Ovary (tissue), 9 donors: ENCODE results near the gene WDR26. TPM values are rescaled to one million over a fixed set of nuclear protein-coding genes. Genes with fewer than 3 reads are reported as not detected.
A peak's percentile ranks its signal among the peaks of the same experiment; 100 is the strongest.

Experiments used
- DNase-seq, 5 donors: peaks; one replicate each; pipeline ENCODE4 v3.0.0-alpha.2; 2019 to 2020
- H3K27ac ChIP-seq, 2 donors: fragments of 200-600 bp; one replicate each; pipeline versions ENCODE4 v1.5.1 to v1.8.0; 2019 to 2022
- H3K27me3 ChIP-seq: fragments of 200-600 bp; one replicate; pipeline ENCODE4 v1.8.0; 2022
- H3K36me3 ChIP-seq: fragments of 200-600 bp; sonication (generic); one replicate; pipeline ENCODE4 v1.5.1; 2019
- H3K4me1 ChIP-seq: one replicate; pipeline ENCODE4 v1.8.1; 2013; ENCODE audit warnings: mild to moderate bottlenecking, moderate library complexity; ENCODE audit not compliant: insufficient read depth
- H3K4me3 ChIP-seq: fragments of 200-600 bp; sonication (generic); one replicate; pipeline ENCODE4 v1.5.1; 2017
- H3K9me3 ChIP-seq, 2 donors: fragments of 200-600 bp in 1 of 2; sonication (generic) in 1 of 2; one replicate each; pipeline versions ENCODE4 v1.5.1 to v1.8.1; 2013 to 2019; ENCODE audit warnings: mild to moderate bottlenecking in 1 of 2, moderate library complexity in 1 of 2
- CTCF ChIP-seq, 3 donors: fragments of 450-650 bp in 2 of 3; fragments of 200-600 bp in 1 of 3; IDR thresholded peaks; one replicate each; pipeline versions ENCODE4 v1.5.1 to v1.8.0; 2016 to 2022; ENCODE audit warnings: antibody characterized with exemption in 3 of 3, mild to moderate bottlenecking in 1 of 3
- EP300 ChIP-seq: sonication (generic); formaldehyde crosslinking; IDR thresholded peaks from one replicate; pipeline ENCODE4 v1.6.1; 2017; ENCODE audit warnings: antibody characterized with exemption
- POLR2A ChIP-seq: fragments of 450-650 bp; IDR thresholded peaks from one replicate; pipeline ENCODE4 v1.6.1; 2017; ENCODE audit warnings: antibody characterized with exemption, mild to moderate bottlenecking, moderate library complexity
- WGBS, 3 donors: extraction: QIAGEN DNeasy Blood & Tissue Kit in 1 of 3; methylation state at CpG; one replicate each; pipeline versions ENCODE4 v1.1.5 to v1.1.7; 2013 to 2017; 5-methylcytosine and 5-hydroxymethylcytosine counted together
- intact Hi-C, 4 donors: fragments of 100-400 bp; cut with DNase I; formaldehyde crosslinking; loops; one replicate each; pipeline versions ENCODE4 v1.11.0 to v1.15.1; 2022 to 2023
- polyA plus RNA-seq, 2 donors: library from polyadenylated mRNA; stranded (reverse); fragments of 200-250 nt in 1 of 2; fragments of 350-450 nt in 1 of 2; fragmentation: Illumina TruSeq in 1 of 2; extraction: RNeasy Lipid Tissue Mini Kit (QIAGEN cat#74804) in 1 of 2; gene quantifications; one replicate each; pipeline ENCODE4 v1.2.3, GENCODE V29; 2013 to 2014
- total RNA-seq, 7 donors: library from RNA; depleted of rRNA in 2 of 7; stranded (reverse); fragments of >200 nt in 2 of 7; fragmentation: NEBNext Ultra II Directional in 3 of 7; extraction: Animal tissue kit (Norgen Biotek cat#: 25700) in 3 of 7; gene quantifications; one replicate each; pipeline versions ENCODE4 v1.1.0 to v1.2.4, GENCODE V29; 2016 to 2023
- donor health status: DM: no; HTN: no; CAD: no; lungs with moderate emphysema.
- donor health status: DM: no; HTN: no; CAD: no.
- donor health status: Bipolar disorder and iron deficiency.
- donor health status: DM: yes; HTN: yes; CAD: no.
- donor health status: DM: no; HTN: no; CAD: no.
- donor health status: DM: yes; HTN: yes; CAD: no.

The WDR26 gene
- total and polyA plus RNA-seq, 9 donors = 28.5 to 66.5 (median 56.5) TPM

- intact Hi-C loops = no loop called here
- Histone ChIP-seq H3K27me3 (no peaks in the 10 kb centered on the region), H3K36me3 (no peaks in the 10 kb centered on the region), H3K27ac (no peak overlapping the region), H3K4me1 (no peaks in the 10 kb centered on the region), H3K4me3 (no peak overlapping the region), H3K9me3 (no peaks in the 10 kb centered on the region)
- TF ChIP-seq EP300 = no peak
- DNase-seq = no peak
- 76 to 89% (median 81%) methylated on average over 1 of the region's 1 CpG for WGBS, 3 donors
Observed at GRCh38 chr1:224472806-224473205, 38.2 kb upstream of the WDR26 start.

GRCh38 chr1:224466154-224466553 lies 31.6 kb upstream of the WDR26 start:
- intact Hi-C loops = no loop called here
- H3K4me3 ChIP-seq = no peak overlapping the region
- H3K4me1 ChIP-seq = no peaks in the 10 kb centered on the region
- no peak overlapping the region for H3K27ac ChIP-seq
- H3K36me3 ChIP-seq = no peaks in the 10 kb centered on the region
- no peaks in the 10 kb centered on the region for H3K27me3 ChIP-seq
- no peak for DNase-seq
- WGBS, 3 donors = 72 to 84% (median 78%) methylated on average over 2 of the region's 2 CpGs
- no peak for TF ChIP-seq POLR2A
- TF ChIP-seq EP300 = no peak
- TF ChIP-seq CTCF (IDR thresholded peaks at IDR 0.05) = no peak
- no peaks in the 10 kb centered on the region for H3K9me3 ChIP-seq

GRCh38 chr1:224459966-224460365 lies 25.4 kb upstream of the WDR26 start:
- TF ChIP-seq EP300 = no peak
- no peak for TF ChIP-seq POLR2A
- no peak for TF ChIP-seq CTCF (IDR thresholded peaks at IDR 0.05)
- H3K4me3 ChIP-seq = no peak overlapping the region
- no peak for DNase-seq
- no peaks in the 10 kb centered on the region for H3K27me3 ChIP-seq
- H3K4me1 ChIP-seq = peaks cover 13% of the 10 kb centered on the region
- intact Hi-C loops = loop anchor here in 2 of 4 donors (10.0 kb wide), 2 partner anchors 125 to 345 kb away; partner anchors contain the start of genes FBXO28 (in 1 of the 2) and NVL (in 1 of the 2)
- no peaks in the 10 kb centered on the region for H3K36me3 ChIP-seq
- peak overlapping the region in 1 of 2 donors; percentile 24 for H3K27ac ChIP-seq
- 80 to 90% (median 88%) methylated on average over 5 of the region's 5 CpGs for WGBS, 3 donors
- no peaks in the 10 kb centered on the region for H3K9me3 ChIP-seq

DNA sequence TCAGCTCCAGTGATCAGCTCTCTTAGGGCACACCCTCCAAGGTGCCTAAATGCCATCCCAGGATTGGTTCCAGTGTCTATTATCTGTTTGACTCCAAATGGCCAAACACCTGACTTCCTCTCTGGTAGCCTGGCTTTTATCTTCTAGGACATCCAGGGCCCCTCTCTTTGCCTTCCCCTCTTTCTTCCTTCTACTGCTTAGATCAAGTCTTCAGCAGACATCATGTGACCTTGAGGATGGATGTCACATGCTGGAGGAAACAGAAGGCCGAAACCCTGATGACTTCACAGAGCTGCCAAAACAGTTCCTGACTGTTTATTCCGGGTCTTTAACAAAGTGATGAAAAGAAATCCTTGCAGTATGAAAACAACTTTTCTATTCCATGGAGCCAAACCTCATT lies 24.4 kb upstream of the WDR26 start:
- 7 to 16% (median 7%) methylated on average over 2 of the region's 2 CpGs for WGBS, 3 donors
- no peaks in the 10 kb centered on the region for H3K27me3 ChIP-seq
- H3K9me3 ChIP-seq = no peaks in the 10 kb centered on the region
- no peak overlapping the region for H3K4me3 ChIP-seq
- peak overlapping the region; percentile 18 to 24 for H3K27ac ChIP-seq
- TF ChIP-seq POLR2A = no peak
- TF ChIP-seq EP300 = no peak
- TF ChIP-seq CTCF (IDR thresholded peaks at IDR 0.05) = no peak
- intact Hi-C loops = loop anchor here in 2 of 4 donors (10.0 kb wide), 2 partner anchors 124 to 344 kb away; partner anchors contain the start of genes FBXO28 (in 1 of the 2) and NVL (in 1 of the 2)
- H3K36me3 ChIP-seq = no peaks in the 10 kb centered on the region
- DNase-seq = no peak
- peaks cover 13% of the 10 kb centered on the region for H3K4me1 ChIP-seq

GRCh38 chr1:224458296-224458695 lies 23.7 kb upstream of the WDR26 start:
- H3K36me3 ChIP-seq = no peaks in the 10 kb centered on the region
- no peak overlapping the region for H3K4me3 ChIP-seq
- H3K27me3 ChIP-seq = no peaks in the 10 kb centered on the region
- intact Hi-C loops = loop anchor here in 2 of 4 donors (10.0 kb wide), 2 partner anchors 123 to 343 kb away; partner anchors contain the start of genes FBXO28 (in 1 of the 2) and NVL (in 1 of the 2)
- 87 to 90% (median 88%) methylated on average over 4 of the region's 4 CpGs for WGBS, 3 donors
- peak overlapping the region; percentile 18 to 24 for H3K27ac ChIP-seq
- H3K9me3 ChIP-seq = no peaks in the 10 kb centered on the region
- peak in 2 of 5 donors; percentile 18 to 22 for DNase-seq
- peaks cover 13% of the 10 kb centered on the region for H3K4me1 ChIP-seq
- TF ChIP-seq EP300 = no peak
- TF ChIP-seq CTCF (IDR thresholded peaks at IDR 0.05) = no peak
- TF ChIP-seq POLR2A = no peak
